ENCODE results near the gene FRMD1. TPM values are rescaled to one million over a fixed set of nuclear protein-coding genes. Genes with fewer than 3 reads are reported as not detected.

The FRMD1 gene
- total RNA-seq, 1 donor from 2014 or later, result not detected

GRCh38 chr6:168098431-168098861 lies 19.4 kb upstream of the FRMD1 start:
- Histone ChIP-seq H3K4me3 (ENCODE audit: insufficient read depth, low read depth, low read length) (no peak overlapping the region), H3K79me2 (ENCODE audit: insufficient read depth, low read length) (no peaks in the 10 kb centered on the region), H4K20me1 (ENCODE audit: insufficient read depth, low read length) (no peaks in the 10 kb centered on the region), H3K4me1 (ENCODE audit: insufficient read depth, low read length) (no peaks in the 10 kb centered on the region), H3K9me3 (ENCODE audit: insufficient read depth, low read depth, low read length) (no peaks in the 10 kb centered on the region), H3K36me3 (ENCODE audit: insufficient read depth, low read length) (no peaks in the 10 kb centered on the region), H3K27me3 (ENCODE audit: insufficient read depth, low read length) (peaks cover 24% of the 10 kb centered on the region), H3K9ac (ENCODE audit: low read length) (no peak overlapping the region), H3K4me2 (ENCODE audit: low read length) (no peak overlapping the region), H2AFZ (ENCODE audit: low read depth, low read length) (no peak overlapping the region), H3K27ac (ENCODE audit: low read depth, low read length) (no peak overlapping the region)
- peaks cover 2% of the 10 kb centered on the region for H3K4me1 Mint-ChIP-seq (ENCODE audit: low read depth, unreplicated experiment)
- DNase-seq (ENCODE audit: low read depth) (no peak), FAIRE-seq (no peak)
- H3K4me3 Mint-ChIP-seq (ENCODE audit: unreplicated experiment), result no peak overlapping the region
- peaks cover 3% of the 10 kb centered on the region for H3K9me3 Mint-ChIP-seq (ENCODE audit: unreplicated experiment)
- TF ChIP-seq EZH2 (IDR thresholded peaks at IDR 0.05; ENCODE audit: insufficient read depth, low read length) (no peak), CTCF (IDR thresholded peaks at IDR 0.05; ENCODE audit: insufficient read depth, low read depth, low read length) (no peak)
- H3K27ac Mint-ChIP-seq (ENCODE audit: unreplicated experiment), result no peak overlapping the region
- peaks cover 57% of the 10 kb centered on the region for H3K27me3 Mint-ChIP-seq (ENCODE audit: low read depth, unreplicated experiment)
- H3K36me3 Mint-ChIP-seq (ENCODE audit: low read depth, unreplicated experiment), result no peaks in the 10 kb centered on the region

- H4K20me1 ChIP-seq (ENCODE audit: insufficient read depth, low read length), result no peaks in the 10 kb centered on the region
- Mint-ChIP-seq H3K4me1 (ENCODE audit: low read depth, unreplicated experiment) (peaks cover 2% of the 10 kb centered on the region), H3K27ac (ENCODE audit: unreplicated experiment) (no peak overlapping the region), H3K4me3 (ENCODE audit: unreplicated experiment) (no peak overlapping the region), H3K36me3 (ENCODE audit: low read depth, unreplicated experiment) (no peaks in the 10 kb centered on the region), H3K27me3 (ENCODE audit: low read depth, unreplicated experiment) (peaks cover 53% of the 10 kb centered on the region), H3K9me3 (ENCODE audit: unreplicated experiment) (peaks cover 5% of the 10 kb centered on the region)
- no peaks in the 10 kb centered on the region for H3K9me3 ChIP-seq (ENCODE audit: insufficient read depth, low read depth, low read length)
- H3K36me3 ChIP-seq (ENCODE audit: insufficient read depth, low read length), result no peaks in the 10 kb centered on the region
- no peaks in the 10 kb centered on the region for H3K79me2 ChIP-seq (ENCODE audit: insufficient read depth, low read length)
- no peaks in the 10 kb centered on the region for H3K4me1 ChIP-seq (ENCODE audit: insufficient read depth, low read length)
- no peak overlapping the region for H3K27ac ChIP-seq (ENCODE audit: low read depth, low read length)
- H3K4me3 ChIP-seq (ENCODE audit: insufficient read depth, low read depth, low read length), result no peak overlapping the region
- DNase-seq (ENCODE audit: low read depth) (no peak), FAIRE-seq (no peak)
- no peak for TF ChIP-seq EZH2 (IDR thresholded peaks at IDR 0.05; ENCODE audit: insufficient read depth, low read length)
- no peak for TF ChIP-seq CTCF (IDR thresholded peaks at IDR 0.05; ENCODE audit: insufficient read depth, low read depth, low read length)
- no peak overlapping the region for H3K4me2 ChIP-seq (ENCODE audit: low read length)
- H3K27me3 ChIP-seq (ENCODE audit: insufficient read depth, low read length), result peaks cover 18% of the 10 kb centered on the region
- H3K9ac ChIP-seq (ENCODE audit: low read length), result no peak overlapping the region
- no peak overlapping the region for H2AFZ ChIP-seq (ENCODE audit: low read depth, low read length)
Measured at GRCh38 chr6:168097621-168098430, 18.8 kb upstream of the FRMD1 start.

- no peak overlapping the region for H2AFZ ChIP-seq (ENCODE audit: low read depth, low read length)
- Mint-ChIP-seq H3K27me3 (ENCODE audit: low read depth, unreplicated experiment) (peaks cover 46% of the 10 kb centered on the region), H3K4me3 (ENCODE audit: unreplicated experiment) (no peak overlapping the region), H3K4me1 (ENCODE audit: low read depth, unreplicated experiment) (peaks cover 2% of the 10 kb centered on the region), H3K27ac (ENCODE audit: unreplicated experiment) (no peak overlapping the region), H3K36me3 (ENCODE audit: low read depth, unreplicated experiment) (no peaks in the 10 kb centered on the region), H3K9me3 (ENCODE audit: unreplicated experiment) (peaks cover 2% of the 10 kb centered on the region)
- H3K27ac ChIP-seq (ENCODE audit: low read depth, low read length), result no peak overlapping the region
- DNase-seq (ENCODE audit: low read depth) (no peak), FAIRE-seq (no peak)
- no peak overlapping the region for H3K4me2 ChIP-seq (ENCODE audit: low read length)
- no peaks in the 10 kb centered on the region for H3K9me3 ChIP-seq (ENCODE audit: insufficient read depth, low read depth, low read length)
- H3K79me2 ChIP-seq (ENCODE audit: insufficient read depth, low read length), result no peaks in the 10 kb centered on the region
- no peak overlapping the region for H3K4me3 ChIP-seq (ENCODE audit: insufficient read depth, low read depth, low read length)
- no peak for TF ChIP-seq CTCF (IDR thresholded peaks at IDR 0.05; ENCODE audit: insufficient read depth, low read depth, low read length)
- TF ChIP-seq EZH2 (IDR thresholded peaks at IDR 0.05; ENCODE audit: insufficient read depth, low read length), result no peak
- H4K20me1 ChIP-seq (ENCODE audit: insufficient read depth, low read length), result no peaks in the 10 kb centered on the region
- H3K27me3 ChIP-seq (ENCODE audit: insufficient read depth, low read length), result peaks cover 12% of the 10 kb centered on the region
- H3K4me1 ChIP-seq (ENCODE audit: insufficient read depth, low read length), result no peaks in the 10 kb centered on the region
- no peak overlapping the region for H3K9ac ChIP-seq (ENCODE audit: low read length)
- H3K36me3 ChIP-seq (ENCODE audit: insufficient read depth, low read length), result no peaks in the 10 kb centered on the region
Measured at GRCh38 chr6:168097221-168097620, 18.2 kb upstream of the FRMD1 start.

Measured in astrocyte (in vitro differentiated cells and primary cell).